HEK293 (cell line): Measurements from ENCODE around the gene RPS18.

Experiments used
- GLIS2 ChIP-seq: fragments of 450-650 bp; formaldehyde crosslinking; IDR thresholded peaks from 2 replicates; pipeline ENCODE4 v1.5.1; 2016; ENCODE audit warnings: missing biosample characterization, missing genetic modification characterization
- KLF8 ChIP-seq: fragments of 450-650 bp; formaldehyde crosslinking; IDR thresholded peaks from 2 replicates; pipeline ENCODE4 v1.5.1; 2016; ENCODE audit warnings: missing biosample characterization, missing genetic modification characterization
- SALL2 ChIP-seq: fragments of 450-650 bp; formaldehyde crosslinking; IDR thresholded peaks from 2 replicates; pipeline ENCODE4 v1.5.0; 2017; ENCODE audit warnings: missing biosample characterization, mild to moderate bottlenecking, missing genetic modification characterization, borderline replicate concordance
- SETDB1 ChIP-seq: IDR thresholded peaks from one replicate; pipeline ENCODE4 v1.6.1; 2017; ENCODE audit warnings: mild to moderate bottlenecking, low read length, moderate library complexity, mixed read lengths; ENCODE audit not compliant: insufficient read length
- TSHZ1 ChIP-seq: fragments of 450-650 bp; formaldehyde crosslinking; IDR thresholded peaks from 2 replicates; pipeline ENCODE4 v1.5.1; 2016; ENCODE audit warnings: missing biosample characterization, missing genetic modification characterization, borderline replicate concordance
- YY1 ChIP-seq: fragments of 450-650 bp; formaldehyde crosslinking; IDR thresholded peaks from 2 replicates; pipeline ENCODE4 v1.5.1; 2018; ENCODE audit warnings: missing biosample characterization, missing genetic modification characterization
- ZBTB1 ChIP-seq: fragments of 450-650 bp; formaldehyde crosslinking; IDR thresholded peaks from 2 replicates; pipeline ENCODE4 v1.5.1; 2016; ENCODE audit warnings: missing biosample characterization, missing genetic modification characterization
- ZBTB48 ChIP-seq: fragments of 450-650 bp; formaldehyde crosslinking; IDR thresholded peaks from 2 replicates; pipeline ENCODE4 v1.5.1; 2016; ENCODE audit warnings: missing biosample characterization, missing genetic modification characterization
- ZNF2 ChIP-seq: fragments of 450-650 bp; formaldehyde crosslinking; IDR thresholded peaks from 2 replicates; pipeline ENCODE4 v1.5.1; 2016; ENCODE audit warnings: missing biosample characterization, missing genetic modification characterization
- ZNF223 ChIP-seq: fragments of 450-650 bp; formaldehyde crosslinking; IDR thresholded peaks from 2 replicates; pipeline ENCODE4 v1.5.1; 2016; ENCODE audit warnings: missing biosample characterization, missing genetic modification characterization
- ZNF391 ChIP-seq: fragments of 450-650 bp; formaldehyde crosslinking; IDR thresholded peaks from 2 replicates; pipeline ENCODE4 v1.5.1; 2016; ENCODE audit warnings: low read depth, missing biosample characterization, missing genetic modification characterization, borderline replicate concordance
- ZNF426 ChIP-seq: fragments of 450-650 bp; formaldehyde crosslinking; IDR thresholded peaks from 2 replicates; pipeline ENCODE4 v1.5.1; 2017; ENCODE audit warnings: missing biosample characterization, missing genetic modification characterization, mild to moderate bottlenecking, inconsistent platforms, moderate library complexity
- ZNF473 ChIP-seq: fragments of 450-650 bp; formaldehyde crosslinking; IDR thresholded peaks from 2 replicates; pipeline ENCODE4 v1.5.1; 2017; ENCODE audit warnings: missing biosample characterization, missing genetic modification characterization
- ZNF488 ChIP-seq: fragments of 450-650 bp; formaldehyde crosslinking; IDR thresholded peaks from 2 replicates; pipeline ENCODE4 v1.5.1; 2016; ENCODE audit warnings: missing biosample characterization, missing genetic modification characterization
- ZNF530 ChIP-seq: fragments of 450-650 bp; formaldehyde crosslinking; IDR thresholded peaks from 2 replicates; pipeline ENCODE4 v1.5.1; 2016; ENCODE audit warnings: low read depth, missing biosample characterization, missing genetic modification characterization
- ZNF558 ChIP-seq: fragments of 450-650 bp; formaldehyde crosslinking; IDR thresholded peaks from 2 replicates; pipeline ENCODE4 v1.5.1; 2016; ENCODE audit warnings: missing biosample characterization, missing genetic modification characterization
- ZNF830 ChIP-seq: fragments of 450-650 bp; IDR thresholded peaks from 2 replicates; pipeline ENCODE4 v1.5.0; 2018; ENCODE audit warnings: missing biosample characterization, missing genetic modification characterization, low read depth, mild to moderate bottlenecking, moderate library complexity
- ZSCAN30 ChIP-seq: fragments of 450-650 bp; IDR thresholded peaks from 2 replicates; pipeline ENCODE4 v1.5.1; 2018; ENCODE audit warnings: missing biosample characterization, mild to moderate bottlenecking, missing genetic modification characterization, moderate library complexity
- TF ChIP-seq, protein P1 (sequence below): fragments of 450-650 bp; formaldehyde crosslinking; IDR thresholded peaks from 2 replicates; pipeline ENCODE4 v1.5.0; 2017; ENCODE audit warnings: missing biosample characterization, missing genetic modification characterization, borderline replicate concordance
- TF ChIP-seq, protein P2 (sequence below): fragments of 450-650 bp; formaldehyde crosslinking; IDR thresholded peaks from 2 replicates; pipeline ENCODE4 v1.5.1; 2016; ENCODE audit warnings: missing biosample characterization, missing genetic modification characterization, borderline replicate concordance
- TF ChIP-seq, protein P3 (sequence below): fragments of 450-650 bp; formaldehyde crosslinking; IDR thresholded peaks from 2 replicates; pipeline ENCODE4 v1.5.1; 2016; ENCODE audit warnings: missing biosample characterization, missing genetic modification characterization
- TF ChIP-seq, protein P4 (sequence below): fragments of 450-650 bp; formaldehyde crosslinking; IDR thresholded peaks from 2 replicates; pipeline ENCODE4 v1.5.1; 2016; ENCODE audit warnings: missing biosample characterization, missing genetic modification characterization

Gene RPS18

GRCh38 chr6:33313709-33314514 is 42.0 kb downstream of the RPS18 start, which contains the start of gene TAPBP (continued):
- TF ChIP-seq TSHZ1, result no peak
- TF ChIP-seq ZNF2 (tag by site-specific recombination), result peak; percentile 56; the same call in 1 of the 2 replicates
- 0 out of 2 replicates have a peak, but pooled peaks have one; percentile 12 for TF ChIP-seq ZNF391 (tag by site-specific recombination)
- TF ChIP-seq ZNF558 (tag by site-specific recombination), result no peak
- peak; percentile 87 for TF ChIP-seq ZBTB48
- no peak for TF ChIP-seq ZNF426 (tag by site-specific recombination)
- TF ChIP-seq, protein P1, sequence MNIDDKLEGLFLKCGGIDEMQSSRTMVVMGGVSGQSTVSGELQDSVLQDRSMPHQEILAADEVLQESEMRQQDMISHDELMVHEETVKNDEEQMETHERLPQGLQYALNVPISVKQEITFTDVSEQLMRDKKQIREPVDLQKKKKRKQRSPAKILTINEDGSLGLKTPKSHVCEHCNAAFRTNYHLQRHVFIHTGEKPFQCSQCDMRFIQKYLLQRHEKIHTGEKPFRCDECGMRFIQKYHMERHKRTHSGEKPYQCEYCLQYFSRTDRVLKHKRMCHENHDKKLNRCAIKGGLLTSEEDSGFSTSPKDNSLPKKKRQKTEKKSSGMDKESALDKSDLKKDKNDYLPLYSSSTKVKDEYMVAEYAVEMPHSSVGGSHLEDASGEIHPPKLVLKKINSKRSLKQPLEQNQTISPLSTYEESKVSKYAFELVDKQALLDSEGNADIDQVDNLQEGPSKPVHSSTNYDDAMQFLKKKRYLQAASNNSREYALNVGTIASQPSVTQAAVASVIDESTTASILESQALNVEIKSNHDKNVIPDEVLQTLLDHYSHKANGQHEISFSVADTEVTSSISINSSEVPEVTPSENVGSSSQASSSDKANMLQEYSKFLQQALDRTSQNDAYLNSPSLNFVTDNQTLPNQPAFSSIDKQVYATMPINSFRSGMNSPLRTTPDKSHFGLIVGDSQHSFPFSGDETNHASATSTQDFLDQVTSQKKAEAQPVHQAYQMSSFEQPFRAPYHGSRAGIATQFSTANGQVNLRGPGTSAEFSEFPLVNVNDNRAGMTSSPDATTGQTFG (tag by site-specific recombination), result no peak
- no peak for TF ChIP-seq ZBTB1
- TF ChIP-seq SALL2, result no peak
- no peak for TF ChIP-seq ZNF488 (tag by site-specific recombination)
- TF ChIP-seq, protein P2, sequence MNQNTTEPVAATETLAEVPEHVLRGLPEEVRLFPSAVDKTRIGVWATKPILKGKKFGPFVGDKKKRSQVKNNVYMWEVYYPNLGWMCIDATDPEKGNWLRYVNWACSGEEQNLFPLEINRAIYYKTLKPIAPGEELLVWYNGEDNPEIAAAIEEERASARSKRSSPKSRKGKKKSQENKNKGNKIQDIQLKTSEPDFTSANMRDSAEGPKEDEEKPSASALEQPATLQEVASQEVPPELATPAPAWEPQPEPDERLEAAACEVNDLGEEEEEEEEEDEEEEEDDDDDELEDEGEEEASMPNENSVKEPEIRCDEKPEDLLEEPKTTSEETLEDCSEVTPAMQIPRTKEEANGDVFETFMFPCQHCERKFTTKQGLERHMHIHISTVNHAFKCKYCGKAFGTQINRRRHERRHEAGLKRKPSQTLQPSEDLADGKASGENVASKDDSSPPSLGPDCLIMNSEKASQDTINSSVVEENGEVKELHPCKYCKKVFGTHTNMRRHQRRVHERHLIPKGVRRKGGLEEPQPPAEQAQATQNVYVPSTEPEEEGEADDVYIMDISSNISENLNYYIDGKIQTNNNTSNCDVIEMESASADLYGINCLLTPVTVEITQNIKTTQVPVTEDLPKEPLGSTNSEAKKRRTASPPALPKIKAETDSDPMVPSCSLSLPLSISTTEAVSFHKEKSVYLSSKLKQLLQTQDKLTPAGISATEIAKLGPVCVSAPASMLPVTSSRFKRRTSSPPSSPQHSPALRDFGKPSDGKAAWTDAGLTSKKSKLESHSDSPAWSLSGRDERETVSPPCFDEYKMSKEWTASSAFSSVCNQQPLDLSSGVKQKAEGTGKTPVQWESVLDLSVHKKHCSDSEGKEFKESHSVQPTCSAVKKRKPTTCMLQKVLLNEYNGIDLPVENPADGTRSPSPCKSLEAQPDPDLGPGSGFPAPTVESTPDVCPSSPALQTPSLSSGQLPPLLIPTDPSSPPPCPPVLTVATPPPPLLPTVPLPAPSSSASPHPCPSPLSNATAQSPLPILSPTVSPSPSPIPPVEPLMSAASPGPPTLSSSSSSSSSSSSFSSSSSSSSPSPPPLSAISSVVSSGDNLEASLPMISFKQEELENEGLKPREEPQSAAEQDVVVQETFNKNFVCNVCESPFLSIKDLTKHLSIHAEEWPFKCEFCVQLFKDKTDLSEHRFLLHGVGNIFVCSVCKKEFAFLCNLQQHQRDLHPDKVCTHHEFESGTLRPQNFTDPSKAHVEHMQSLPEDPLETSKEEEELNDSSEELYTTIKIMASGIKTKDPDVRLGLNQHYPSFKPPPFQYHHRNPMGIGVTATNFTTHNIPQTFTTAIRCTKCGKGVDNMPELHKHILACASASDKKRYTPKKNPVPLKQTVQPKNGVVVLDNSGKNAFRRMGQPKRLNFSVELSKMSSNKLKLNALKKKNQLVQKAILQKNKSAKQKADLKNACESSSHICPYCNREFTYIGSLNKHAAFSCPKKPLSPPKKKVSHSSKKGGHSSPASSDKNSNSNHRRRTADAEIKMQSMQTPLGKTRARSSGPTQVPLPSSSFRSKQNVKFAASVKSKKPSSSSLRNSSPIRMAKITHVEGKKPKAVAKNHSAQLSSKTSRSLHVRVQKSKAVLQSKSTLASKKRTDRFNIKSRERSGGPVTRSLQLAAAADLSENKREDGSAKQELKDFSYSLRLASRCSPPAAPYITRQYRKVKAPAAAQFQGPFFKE (tag by site-specific recombination), result no peak
- TF ChIP-seq GLIS2 (tag by site-specific recombination), result peak; percentile 43; the same call in 1 of the 2 replicates
- TF ChIP-seq, protein P3, sequence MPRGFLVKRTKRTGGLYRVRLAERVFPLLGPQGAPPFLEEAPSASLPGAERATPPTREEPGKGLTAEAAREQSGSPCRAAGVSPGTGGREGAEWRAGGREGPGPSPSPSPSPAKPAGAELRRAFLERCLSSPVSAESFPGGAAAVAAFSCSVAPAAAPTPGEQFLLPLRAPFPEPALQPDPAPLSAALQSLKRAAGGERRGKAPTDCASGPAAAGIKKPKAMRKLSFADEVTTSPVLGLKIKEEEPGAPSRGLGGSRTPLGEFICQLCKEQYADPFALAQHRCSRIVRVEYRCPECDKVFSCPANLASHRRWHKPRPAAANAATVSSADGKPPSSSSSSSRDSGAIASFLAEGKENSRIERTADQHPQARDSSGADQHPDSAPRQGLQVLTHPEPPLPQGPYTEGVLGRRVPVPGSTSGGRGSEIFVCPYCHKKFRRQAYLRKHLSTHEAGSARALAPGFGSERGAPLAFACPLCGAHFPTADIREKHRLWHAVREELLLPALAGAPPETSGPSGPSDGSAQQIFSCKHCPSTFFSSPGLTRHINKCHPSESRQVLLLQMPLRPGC (tag by site-specific recombination), result no peak
- TF ChIP-seq SETDB1, result no peak
- peak; percentile 19 for TF ChIP-seq KLF8 (tag by site-specific recombination)
- TF ChIP-seq ZNF530 (tag by site-specific recombination), result no peak
- TF ChIP-seq YY1 (tag by site-specific recombination), result peak; percentile 52; the same call in 1 of the 2 replicates
- no peak for TF ChIP-seq ZNF223 (tag by site-specific recombination)
- TF ChIP-seq, protein P4, sequence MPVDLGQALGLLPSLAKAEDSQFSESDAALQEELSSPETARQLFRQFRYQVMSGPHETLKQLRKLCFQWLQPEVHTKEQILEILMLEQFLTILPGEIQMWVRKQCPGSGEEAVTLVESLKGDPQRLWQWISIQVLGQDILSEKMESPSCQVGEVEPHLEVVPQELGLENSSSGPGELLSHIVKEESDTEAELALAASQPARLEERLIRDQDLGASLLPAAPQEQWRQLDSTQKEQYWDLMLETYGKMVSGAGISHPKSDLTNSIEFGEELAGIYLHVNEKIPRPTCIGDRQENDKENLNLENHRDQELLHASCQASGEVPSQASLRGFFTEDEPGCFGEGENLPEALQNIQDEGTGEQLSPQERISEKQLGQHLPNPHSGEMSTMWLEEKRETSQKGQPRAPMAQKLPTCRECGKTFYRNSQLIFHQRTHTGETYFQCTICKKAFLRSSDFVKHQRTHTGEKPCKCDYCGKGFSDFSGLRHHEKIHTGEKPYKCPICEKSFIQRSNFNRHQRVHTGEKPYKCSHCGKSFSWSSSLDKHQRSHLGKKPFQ, result peak; percentile 84
- TF ChIP-seq ZNF830 (tag by site-specific recombination), result no peak
- TF ChIP-seq ZSCAN30 (tag by site-specific recombination), result no peak
- no peak for TF ChIP-seq ZNF473 (tag by site-specific recombination)
